Liver (tissue), 3 donors: ENCODE measurements around the gene PDXDC1.

Experiments
- ATF3 ChIP-seq: IDR thresholded peaks from 2 replicates; pipeline ENCODE4 v1.6.1; 2016; ENCODE audit warnings: antibody characterized with exemption
- MAX ChIP-seq: IDR thresholded peaks from 2 replicates; pipeline ENCODE4 v1.6.1; 2016; ENCODE audit warnings: antibody characterized with exemption
- YY1 ChIP-seq: IDR thresholded peaks from 2 replicates; pipeline ENCODE4 v1.6.1; 2016; ENCODE audit warnings: antibody characterized with exemption, mild to moderate bottlenecking
- TF ChIP-seq, protein P1 (sequence below): fragments of 150-350 bp; IDR thresholded peaks from 2 replicates; pipeline ENCODE4 v1.5.1; 2017; ENCODE audit warnings: improper control_type of control experiment, low read depth, low read length; ENCODE audit not compliant: missing input control
- donor health status: healthy.
- donor health status: healthy.

GRCh38 chr16:15044286-15044685 is 69.5 kb downstream of the PDXDC1 start:
- TF ChIP-seq, protein P1, sequence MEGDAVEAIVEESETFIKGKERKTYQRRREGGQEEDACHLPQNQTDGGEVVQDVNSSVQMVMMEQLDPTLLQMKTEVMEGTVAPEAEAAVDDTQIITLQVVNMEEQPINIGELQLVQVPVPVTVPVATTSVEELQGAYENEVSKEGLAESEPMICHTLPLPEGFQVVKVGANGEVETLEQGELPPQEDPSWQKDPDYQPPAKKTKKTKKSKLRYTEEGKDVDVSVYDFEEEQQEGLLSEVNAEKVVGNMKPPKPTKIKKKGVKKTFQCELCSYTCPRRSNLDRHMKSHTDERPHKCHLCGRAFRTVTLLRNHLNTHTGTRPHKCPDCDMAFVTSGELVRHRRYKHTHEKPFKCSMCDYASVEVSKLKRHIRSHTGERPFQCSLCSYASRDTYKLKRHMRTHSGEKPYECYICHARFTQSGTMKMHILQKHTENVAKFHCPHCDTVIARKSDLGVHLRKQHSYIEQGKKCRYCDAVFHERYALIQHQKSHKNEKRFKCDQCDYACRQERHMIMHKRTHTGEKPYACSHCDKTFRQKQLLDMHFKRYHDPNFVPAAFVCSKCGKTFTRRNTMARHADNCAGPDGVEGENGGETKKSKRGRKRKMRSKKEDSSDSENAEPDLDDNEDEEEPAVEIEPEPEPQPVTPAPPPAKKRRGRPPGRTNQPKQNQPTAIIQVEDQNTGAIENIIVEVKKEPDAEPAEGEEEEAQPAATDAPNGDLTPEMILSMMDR = no peak
- TF ChIP-seq YY1 = no peak
- TF ChIP-seq ATF3 = no peak
- no peak for TF ChIP-seq MAX
